Measurements from ENCODE around the gene BORCS5. TPM values are rescaled to one million over a fixed set of nuclear protein-coding genes. Genes with fewer than 3 reads are reported as not detected.

BORCS5 gene
- total and polyA plus RNA-seq, 3 donors from 2014 or later = 20.3 to 46.3 (median 22.8) TPM

GRCh38 chr12:12476857-12477531 is 120.1 kb downstream of the BORCS5 start:
- DNase-seq = no peak
- Histone ChIP-seq H3K9me3 (no peaks in the 10 kb centered on the region), H3K4me1 (no peaks in the 10 kb centered on the region), H3K4me3 (no peak overlapping the region), H3K27me3 (no peaks in the 10 kb centered on the region), H3K36me3 (ENCODE audit: low read depth, missing control alignments) (no peaks in the 10 kb centered on the region), H3K27ac (no peak overlapping the region)
- WGBS, 2 donors = 94% methylated on average over 20 to 21 of the region's 21 CpGs
- TF ChIP-seq POLR2A (IDR thresholded peaks at IDR 0.05) (no peak), CTCF (IDR thresholded peaks at IDR 0.05) (no peak)
- intact Hi-C loops (cut with DNase I; ENCODE audit: low total_unique reads) = no loop called here

- WGBS, 2 donors = 95 to 99% methylated on average over 13 to 14 of the region's 14 CpGs
- DNase-seq = no peak
- intact Hi-C loops (cut with DNase I; ENCODE audit: low total_unique reads) = no loop called here
- H3K27me3 ChIP-seq = no peaks in the 10 kb centered on the region
- TF ChIP-seq POLR2A (IDR thresholded peaks at IDR 0.05) = no peak
- no peak for TF ChIP-seq CTCF (IDR thresholded peaks at IDR 0.05)
- H3K4me3 ChIP-seq = no peak overlapping the region
- H3K4me1 ChIP-seq = no peaks in the 10 kb centered on the region
- H3K9me3 ChIP-seq = no peaks in the 10 kb centered on the region
- no peak overlapping the region for H3K27ac ChIP-seq
- H3K36me3 ChIP-seq (ENCODE audit: low read depth, missing control alignments) = no peaks in the 10 kb centered on the region
Measured at GRCh38 chr12:12477532-12477890, 120.6 kb downstream of the BORCS5 start.

- Histone ChIP-seq H3K9me3 (no peaks in the 10 kb centered on the region), H3K27me3 (no peaks in the 10 kb centered on the region), H3K36me3 (ENCODE audit: low read depth, missing control alignments) (no peaks in the 10 kb centered on the region), H3K27ac (no peak overlapping the region), H3K4me1 (no peaks in the 10 kb centered on the region), H3K4me3 (no peak overlapping the region)
- DNase-seq = no peak
- WGBS, 2 donors = 93 to 98% methylated on average over 5 of the region's 5 CpGs
- no peak for TF ChIP-seq POLR2A (IDR thresholded peaks at IDR 0.05)
- TF ChIP-seq CTCF (IDR thresholded peaks at IDR 0.05) = no peak
- intact Hi-C loops (cut with DNase I; ENCODE audit: low total_unique reads) = no loop called here
Measured at GRCh38 chr12:12480074-12480473, 123.2 kb downstream of the BORCS5 start.

- intact Hi-C loops (cut with DNase I; ENCODE audit: low total_unique reads) = no loop called here
- H3K4me3 ChIP-seq = no peak overlapping the region
- no peak for DNase-seq
- H3K4me1 ChIP-seq = no peaks in the 10 kb centered on the region
- no peaks in the 10 kb centered on the region for H3K9me3 ChIP-seq
- H3K27me3 ChIP-seq = no peaks in the 10 kb centered on the region
- TF ChIP-seq POLR2A (IDR thresholded peaks at IDR 0.05) (no peak), CTCF (IDR thresholded peaks at IDR 0.05) (no peak)
- 69% methylated on average over 2 of the region's 2 CpGs for WGBS, 2 donors
- H3K36me3 ChIP-seq (ENCODE audit: low read depth, missing control alignments) = no peaks in the 10 kb centered on the region
- no peak overlapping the region for H3K27ac ChIP-seq
Measured at GRCh38 chr12:12481631-12482030, 124.8 kb downstream of the BORCS5 start.

GRCh38 chr12:12482150-12482761 is 125.4 kb downstream of the BORCS5 start:
- intact Hi-C loops (cut with DNase I; ENCODE audit: low total_unique reads) = no loop called here
- H3K9me3 ChIP-seq = no peaks in the 10 kb centered on the region
- no peak overlapping the region for H3K4me3 ChIP-seq
- H3K27ac ChIP-seq = no peak overlapping the region
- no peaks in the 10 kb centered on the region for H3K36me3 ChIP-seq (ENCODE audit: low read depth, missing control alignments)
- DNase-seq = no peak
- 87% methylated on average over 6 of the region's 6 CpGs for WGBS, 2 donors
- no peaks in the 10 kb centered on the region for H3K27me3 ChIP-seq
- TF ChIP-seq CTCF (IDR thresholded peaks at IDR 0.05) = no peak
- TF ChIP-seq POLR2A (IDR thresholded peaks at IDR 0.05) = no peak
- no peaks in the 10 kb centered on the region for H3K4me1 ChIP-seq

Measured in testis (tissue), 3 donors.